ENCODE results near the gene CHI3L1.

CHI3L1 gene

GRCh38 chr1:203150511-203151297 lies 35.8 kb downstream of the CHI3L1 start:
- no peak for DNase-seq (ENCODE audit: low spot score)

- no peak for DNase-seq (ENCODE audit: low spot score)
Measured at GRCh38 chr1:203149188-203149840, 37.2 kb downstream of the CHI3L1 start.

- no peak for DNase-seq (ENCODE audit: low spot score)
Measured at GRCh38 chr1:203148579-203148978, 37.9 kb downstream of the CHI3L1 start.

GRCh38 chr1:203148127-203148526 lies 38.4 kb downstream of the CHI3L1 start:
- DNase-seq (ENCODE audit: low spot score) = peak; percentile 26

DNA sequence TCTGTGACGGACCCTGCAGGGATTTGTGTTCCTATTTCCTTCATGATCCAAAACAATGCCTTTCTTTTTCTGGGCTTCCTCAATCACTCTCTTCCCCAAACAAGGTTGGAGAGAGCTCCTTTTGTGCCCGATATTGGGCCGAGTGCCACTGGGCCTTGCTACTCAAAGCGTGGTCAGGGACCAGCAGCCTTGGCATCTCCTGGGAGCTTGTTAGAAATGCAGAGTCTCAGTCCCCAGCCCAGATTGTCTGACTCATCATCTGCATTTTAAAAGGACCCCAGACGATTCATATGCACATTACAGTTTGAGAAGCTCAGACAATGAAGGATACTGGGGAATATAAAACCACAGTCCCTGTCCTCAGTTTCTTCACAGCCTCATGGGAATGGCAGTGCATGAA lies 39.1 kb downstream of the CHI3L1 start:
- no peak for DNase-seq (ENCODE audit: low spot score)

GRCh38 chr1:203146537-203146936 lies 40.0 kb downstream of the CHI3L1 start:
- DNase-seq (ENCODE audit: low spot score) = no peak

DNA sequence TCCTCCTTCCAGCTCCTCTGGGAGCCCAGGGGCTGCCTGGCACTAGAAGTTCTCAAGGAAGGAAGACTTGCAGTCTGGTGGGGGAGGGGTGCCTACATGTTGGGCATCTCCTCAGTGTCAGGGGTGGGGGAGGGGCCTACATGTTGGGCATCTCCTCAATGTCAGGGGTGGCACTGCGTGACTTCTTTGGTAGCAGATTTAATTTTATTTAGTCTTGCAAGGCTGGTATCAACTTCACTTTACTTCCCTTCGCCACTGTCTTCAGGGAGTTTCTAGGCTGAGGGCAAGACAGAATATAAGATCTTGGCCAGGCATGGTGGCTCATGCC lies 40.5 kb downstream of the CHI3L1 start:
- no peak for DNase-seq (ENCODE audit: low spot score)

DNA sequence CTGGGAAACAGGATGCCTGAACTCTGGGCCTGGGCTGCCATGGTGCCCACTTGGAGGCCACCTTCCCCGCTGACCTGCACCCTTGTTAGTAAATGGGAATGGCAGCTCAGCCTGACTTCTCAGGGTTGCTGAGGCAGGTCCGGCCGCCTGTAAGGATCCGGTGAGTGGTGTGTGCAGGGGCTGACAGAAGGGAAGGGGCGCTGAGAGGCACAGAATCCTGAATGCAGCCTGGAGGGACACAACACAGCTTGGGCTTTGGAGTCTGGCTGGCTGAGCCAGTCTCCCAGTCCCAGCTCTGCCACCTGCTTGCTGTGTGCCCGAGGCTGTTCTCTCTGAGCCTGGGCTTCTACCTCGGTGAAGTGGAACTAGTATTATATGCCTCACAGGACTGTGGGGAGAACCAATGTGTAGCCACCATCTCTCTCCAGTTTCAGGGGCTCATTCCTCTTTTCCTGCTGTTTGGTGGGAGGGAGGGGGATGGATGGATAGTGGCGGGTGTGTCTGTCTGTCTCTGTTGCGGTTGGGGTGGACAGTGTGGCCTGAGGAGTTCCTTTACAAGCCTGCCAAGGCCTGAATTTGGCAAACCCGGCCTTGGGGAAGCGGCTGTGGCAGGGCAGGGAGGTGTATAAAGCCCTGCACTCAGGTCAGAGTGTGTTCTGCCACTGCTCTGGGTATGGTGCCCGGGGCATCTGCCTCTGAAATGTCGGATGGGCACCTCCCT lies 41.0 kb downstream of the CHI3L1 start:
- DNase-seq (ENCODE audit: low spot score) = no peak

DNA sequence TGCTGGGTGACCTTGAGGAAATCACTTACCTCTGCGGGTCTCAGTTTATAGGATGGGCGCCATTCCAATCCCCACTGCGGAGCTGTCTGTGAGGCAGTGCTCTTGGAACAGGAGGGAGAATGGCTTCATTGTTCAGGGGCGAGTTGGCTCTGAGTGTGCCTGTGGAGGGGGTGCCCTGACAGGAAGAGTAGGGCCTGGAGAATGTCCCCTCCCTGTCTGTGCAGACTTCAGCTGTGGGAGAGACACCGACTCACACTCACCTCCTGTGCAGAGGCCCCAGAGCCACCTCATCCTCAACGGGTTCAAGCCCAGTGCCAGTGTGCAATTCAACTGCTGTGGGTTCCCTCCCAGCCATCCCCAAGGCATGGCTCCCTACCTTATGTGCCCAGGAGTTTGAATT lies 41.8 kb downstream of the CHI3L1 start:
- DNase-seq (ENCODE audit: low spot score) = no peak

GRCh38 chr1:203143641-203144040 lies 42.9 kb downstream of the CHI3L1 start:
- DNase-seq (ENCODE audit: low spot score) = no peak

GRCh38 chr1:203142684-203143408 lies 43.7 kb downstream of the CHI3L1 start:
- no peak for DNase-seq (ENCODE audit: low spot score)

GRCh38 chr1:203142124-203142523 lies 44.4 kb downstream of the CHI3L1 start:
- no peak for DNase-seq (ENCODE audit: low spot score)

GRCh38 chr1:203140743-203141520 lies 45.6 kb downstream of the CHI3L1 start:
- DNase-seq (ENCODE audit: low spot score) = no peak

DNA sequence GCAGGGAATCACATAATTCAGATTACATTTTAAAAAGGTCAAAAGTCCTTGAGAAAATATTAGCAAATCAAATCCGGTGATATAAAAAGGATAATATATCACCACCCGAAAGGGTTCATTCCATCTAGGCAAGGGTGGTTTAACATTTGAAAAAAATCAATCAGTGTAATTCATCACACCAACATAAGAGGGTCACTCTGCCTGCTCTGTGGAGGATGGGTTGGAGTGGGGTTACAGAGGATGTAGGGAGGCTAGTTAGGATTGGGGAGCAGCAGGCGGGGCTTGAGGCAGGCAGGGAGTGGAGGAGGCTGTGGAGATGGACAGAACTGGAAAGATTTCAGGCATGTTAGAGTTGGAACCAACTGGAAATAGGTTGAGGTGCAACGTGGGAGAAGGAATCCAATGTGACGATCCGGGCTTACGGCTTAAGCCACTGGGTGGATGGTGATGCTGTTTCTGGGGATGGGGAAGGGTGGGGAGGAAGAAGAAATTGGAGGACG lies 46.5 kb downstream of the CHI3L1 start:
- DNase-seq (ENCODE audit: low spot score) = no peak

GRCh38 chr1:203138066-203138465 lies 48.4 kb downstream of the CHI3L1 start:
- DNase-seq (ENCODE audit: low spot score) = no peak

- no peak for DNase-seq (ENCODE audit: low spot score)
Measured at GRCh38 chr1:203137324-203137723, 49.2 kb downstream of the CHI3L1 start.

- no peak for DNase-seq (ENCODE audit: low spot score)
Measured at GRCh38 chr1:203136409-203137042, 50.0 kb downstream of the CHI3L1 start.

GRCh38 chr1:203135636-203136305 lies 50.7 kb downstream of the CHI3L1 start:
- no peak for DNase-seq (ENCODE audit: low spot score)

DNA sequence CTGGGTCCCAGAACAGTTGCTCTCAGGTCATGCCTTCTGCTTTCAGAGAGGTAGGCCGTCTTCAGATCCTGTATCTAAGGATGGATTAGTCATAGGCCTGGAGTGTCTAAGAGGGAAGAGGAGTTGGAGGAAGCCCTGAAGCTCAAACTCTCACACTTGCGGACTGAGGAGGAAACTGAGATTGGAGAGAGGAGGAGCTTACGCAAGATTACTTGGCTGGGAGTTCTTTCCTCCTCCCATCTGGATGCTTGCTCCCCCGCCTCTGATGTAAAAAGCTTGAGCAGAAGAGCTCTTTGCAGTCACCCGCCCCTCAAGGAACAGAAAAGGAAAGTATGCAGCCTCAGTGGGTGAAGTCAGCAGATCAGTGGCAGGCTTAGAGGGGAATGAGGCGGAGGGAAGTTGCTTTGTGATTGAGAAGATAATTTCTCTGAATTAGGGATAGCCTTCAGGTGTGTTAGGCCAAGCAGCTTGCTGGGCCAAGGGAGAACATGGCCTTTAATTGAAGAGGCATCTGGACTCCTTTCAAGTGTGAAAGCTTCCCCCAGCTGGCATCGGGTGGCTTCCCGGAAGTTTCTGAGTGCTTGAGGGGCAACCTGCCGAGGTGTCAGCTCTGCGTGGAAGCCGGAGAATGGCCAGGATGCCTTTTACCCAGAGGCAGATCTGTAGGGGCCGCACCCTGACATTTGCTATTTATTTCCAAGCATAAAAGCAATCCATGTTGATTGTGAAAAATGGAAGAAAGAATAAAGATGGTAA lies 52.4 kb downstream of the CHI3L1 start:
- no peak for DNase-seq (ENCODE audit: low spot score)

All from LoVo (cell line).